OCI-LY7 (cell line): ENCODE results near the gene SLC13A3. TPM values are rescaled to one million over a fixed set of nuclear protein-coding genes. Genes with fewer than 3 reads are reported as not detected.
A peak's percentile ranks its signal among the peaks of the same experiment; 100 is the strongest.

Experiments
- BruUV-seq: library from RNA; stranded (reverse); fragments of 400-500 nt; replicated peaks from 2 replicates; lab custom pipeline; 2021; lab: Mats Ljungman, UMichigan
- CTCF ChIA-PET: fragments of 300-600 bp; sonication (Branson Sonifier 250); formaldehyde crosslinking; loops from one replicate; lab custom pipeline; 2022; ENCODE audit warnings: antibody characterized with exemption; ENCODE audit not compliant: unreplicated experiment; lab: Charles Lee
- POLR2A ChIA-PET: fragments of 300-600 bp; sonication (Branson Sonifier 250); formaldehyde crosslinking; loops from one replicate; lab custom pipeline; 2022; ENCODE audit warnings: antibody characterized with exemption; lab: Charles Lee
- DNase-seq: peaks from one replicate; pipeline ENCODE4 v3.0.0-alpha.2; 2015; ENCODE audit warnings: low spot score
- H2AFZ ChIP-seq: fragments of 200-600 bp; sonication (generic), shearing (Covaris generic); 2 replicates; pipeline ENCODE4 v1.6.1; 2014; ENCODE audit warnings: mild to moderate bottlenecking, antibody characterized with exemption, low read length, moderate library complexity
- H3K27ac ChIP-seq: fragments of 200-600 bp; sonication (generic); 2 replicates; pipeline ENCODE4 v1.5.1; 2014; ENCODE audit warnings: mixed run types, low read depth, mild to moderate bottlenecking, moderate library complexity, low read length, inconsistent platforms; ENCODE audit not compliant: poor library complexity, severe bottlenecking
- H3K36me3 ChIP-seq: fragments of 200-600 bp; sonication (generic); 2 replicates; pipeline ENCODE4 v1.6.1; 2014; ENCODE audit warnings: mild to moderate bottlenecking, antibody characterized with exemption, low read length, moderate library complexity, mixed read lengths; ENCODE audit not compliant: insufficient read depth
- H3K4me1 ChIP-seq: fragments of 200-600 bp; sonication (generic); 2 replicates; pipeline ENCODE4 v1.5.1; 2014; ENCODE audit warnings: mild to moderate bottlenecking, low read length; ENCODE audit not compliant: insufficient read depth, poor library complexity, severe bottlenecking
- H3K4me2 ChIP-seq: fragments of 200-600 bp; sonication (generic); 2 replicates; pipeline ENCODE4 v1.6.1; 2014; ENCODE audit warnings: mild to moderate bottlenecking, low read length
- H3K4me3 ChIP-seq: fragments of 200-600 bp; sonication (generic); 2 replicates; pipeline ENCODE4 v1.5.1; 2014; ENCODE audit warnings: mild to moderate bottlenecking, low read depth, low read length; ENCODE audit not compliant: poor library complexity, severe bottlenecking
- H3K79me2 ChIP-seq: fragments of 200-600 bp; sonication (generic); 2 replicates; pipeline ENCODE4 v1.6.1; 2016; ENCODE audit warnings: low read depth, mild to moderate bottlenecking, low read length, moderate library complexity, mixed read lengths; ENCODE audit not compliant: insufficient read depth
- H3K9me2 ChIP-seq: fragments of 200-600 bp; sonication (generic); 2 replicates; pipeline ENCODE4 v1.6.1; 2016; ENCODE audit warnings: mild to moderate bottlenecking, low read length, mixed read lengths; ENCODE audit not compliant: insufficient read depth
- H3K9me3 ChIP-seq: fragments of 200-600 bp; sonication (generic); 2 replicates; pipeline ENCODE4 v1.6.1; 2014; ENCODE audit warnings: mild to moderate bottlenecking, mixed run types, low read length, mixed read lengths
- H4K20me1 ChIP-seq: fragments of 200-600 bp; sonication (generic); 2 replicates; pipeline ENCODE4 v1.6.1; 2014; ENCODE audit warnings: mild to moderate bottlenecking, antibody characterized with exemption, low read length, moderate library complexity, mixed read lengths; ENCODE audit not compliant: insufficient read depth
- CTCF ChIP-seq: fragments of 200-600 bp; sonication (generic); conservative IDR thresholded peaks from 2 replicates; pipeline ENCODE4 v1.5.1; 2014; ENCODE audit warnings: mild to moderate bottlenecking, antibody characterized with exemption, low read length, moderate library complexity, mixed read lengths
- EZH2phosphoT487 ChIP-seq: fragments of 200-600 bp; sonication (generic); IDR thresholded peaks from 2 replicates; pipeline ENCODE4 v1.6.1; 2018; ENCODE audit warnings: low read depth, borderline replicate concordance, mild to moderate bottlenecking, mixed run types, antibody characterized with exemption, low read length, moderate library complexity, mixed read lengths
- intact Hi-C: fragments of 100-400 bp; cut with micrococcal nuclease; formaldehyde crosslinking; loops from one replicate; pipeline ENCODE4 v1.10.0; 2022; ENCODE audit not compliant: unreplicated experiment
- total RNA-seq, 2 experiments: library from RNA; depleted of rRNA in 1 of 2; stranded (reverse); fragments of >200 nt in 1 of 2; shearing (Covaris generic) in 1 of 2; gene quantifications; 2 replicates each; pipeline ENCODE4 v1.2.3, GENCODE V29; 2014 to 2022

SLC13A3 gene
- total RNA-seq, 2 experiments from 2014 or later, result not detected

GRCh38 chr20:46691196-46691595 is 39.9 kb upstream of the SLC13A3 start:
- ChIA-PET POLR2A (interaction anchor here (0.6 to 0.7 kb wide), 2 partner anchors 12 to 1657 kb away, joined by 3 to 4 read pairs; no protein-coding TSS in a partner anchor), CTCF (no interaction called here)
- H3K9me2 ChIP-seq, result no peaks in the 10 kb centered on the region
- no peak for TF ChIP-seq CTCF
- no peak for TF ChIP-seq EZH2phosphoT487
- intact Hi-C loops, result no loop called here
- H3K79me2 ChIP-seq, result peaks cover 31% of the 10 kb centered on the region
- H3K27ac ChIP-seq, result no peak overlapping the region
- peaks cover 32% of the 10 kb centered on the region for H3K4me1 ChIP-seq
- peaks cover 11% of the 10 kb centered on the region; the same call in 1 of the 2 replicates for H3K9me3 ChIP-seq
- H3K4me3 ChIP-seq, result no peak overlapping the region
- H4K20me1 ChIP-seq, result peaks cover 20% of the 10 kb centered on the region; the same call in 1 of the 2 replicates
- no peak for DNase-seq
- H2AFZ ChIP-seq, result no peak overlapping the region; the same call in 1 of the 2 replicates
- no TSS peak for BruUV-seq
- no peak overlapping the region for H3K4me2 ChIP-seq
- peaks cover 21% of the 10 kb centered on the region for H3K36me3 ChIP-seq

GRCh38 chr20:46690219-46691106 is 39.2 kb upstream of the SLC13A3 start:
- Histone ChIP-seq H4K20me1 (peaks cover 20% of the 10 kb centered on the region; the same call in 1 of the 2 replicates), H3K4me3 (peak overlapping the region; percentile 74), H3K4me1 (peaks cover 34% of the 10 kb centered on the region), H3K9me2 (no peaks in the 10 kb centered on the region), H3K79me2 (peaks cover 38% of the 10 kb centered on the region), H3K36me3 (peaks cover 28% of the 10 kb centered on the region), H2AFZ (peak overlapping the region; percentile 68), H3K9me3 (peaks cover 11% of the 10 kb centered on the region; the same call in 1 of the 2 replicates), H3K4me2 (peak overlapping the region; percentile 81), H3K27ac (peak overlapping the region; percentile 63)
- CTCF ChIA-PET, result interaction anchor here (1.1 to 1.3 kb wide), 2 partner anchors 10 to 13 kb away, joined by 3 read pairs; no protein-coding TSS in a partner anchor
- no peak for DNase-seq
- intact Hi-C loops, result no loop called here
- TF ChIP-seq EZH2phosphoT487 (no peak), CTCF (no peak)
- POLR2A ChIA-PET, result interaction anchor here (0.6 to 1.8 kb wide), 4 partner anchors 10 to 1657 kb away, joined by 3 to 7 read pairs (median 4); no protein-coding TSS in a partner anchor
- no TSS peak for BruUV-seq
